CD4-positive, alpha-beta T cell treated with Interleukin-10 for 1 hour (primary cell): ENCODE measurements around the gene SIRT6.
A peak's percentile ranks its signal among the peaks of the same experiment; 100 is the strongest.
"Not testable (repeated sequence)": the region's sequence is repeated elsewhere in the genome, so short reads cannot be mapped to it uniquely, and the experiment has no call there.

ENCODE experiments used
- DNase-seq: peaks from one replicate; pipeline ENCODE4 v3.0.0-alpha.2; 2020

Gene SIRT6

DNA sequence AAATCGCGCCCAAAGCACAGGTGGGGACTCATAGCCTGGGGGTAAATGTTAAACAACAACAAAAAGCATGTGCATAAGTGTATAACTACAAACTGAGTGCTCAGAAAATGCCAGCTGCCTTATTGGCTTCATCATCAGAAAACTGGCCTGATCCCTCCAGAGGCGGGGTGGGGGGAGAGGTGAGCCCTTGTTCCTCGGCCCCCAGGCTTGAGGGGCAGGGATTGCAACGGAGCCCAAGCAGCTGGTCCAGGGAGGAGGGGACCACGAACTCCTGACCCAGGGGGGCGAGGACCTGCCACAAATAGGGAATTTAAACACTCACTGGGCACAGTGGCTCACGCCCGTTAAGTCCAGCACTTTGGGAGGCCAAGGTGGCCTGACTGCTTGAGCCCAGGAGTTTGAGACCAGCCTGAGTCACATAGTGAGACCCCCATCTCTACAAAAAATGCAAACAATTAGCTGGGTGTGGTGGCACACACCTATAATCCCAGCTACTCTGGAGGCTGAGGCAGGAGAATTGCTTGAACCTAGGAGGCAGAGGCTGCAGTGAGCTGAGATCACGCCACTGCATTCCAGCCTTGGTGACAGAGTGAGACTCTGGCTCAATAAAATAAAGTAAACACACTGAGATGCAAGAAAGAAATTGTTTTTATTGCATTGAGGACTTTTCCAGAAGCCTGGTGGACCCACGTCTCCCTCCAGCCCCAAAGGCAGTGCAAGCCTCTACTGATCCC, 8.7 kb downstream of the SIRT6 start:
- no peak for DNase-seq

DNA sequence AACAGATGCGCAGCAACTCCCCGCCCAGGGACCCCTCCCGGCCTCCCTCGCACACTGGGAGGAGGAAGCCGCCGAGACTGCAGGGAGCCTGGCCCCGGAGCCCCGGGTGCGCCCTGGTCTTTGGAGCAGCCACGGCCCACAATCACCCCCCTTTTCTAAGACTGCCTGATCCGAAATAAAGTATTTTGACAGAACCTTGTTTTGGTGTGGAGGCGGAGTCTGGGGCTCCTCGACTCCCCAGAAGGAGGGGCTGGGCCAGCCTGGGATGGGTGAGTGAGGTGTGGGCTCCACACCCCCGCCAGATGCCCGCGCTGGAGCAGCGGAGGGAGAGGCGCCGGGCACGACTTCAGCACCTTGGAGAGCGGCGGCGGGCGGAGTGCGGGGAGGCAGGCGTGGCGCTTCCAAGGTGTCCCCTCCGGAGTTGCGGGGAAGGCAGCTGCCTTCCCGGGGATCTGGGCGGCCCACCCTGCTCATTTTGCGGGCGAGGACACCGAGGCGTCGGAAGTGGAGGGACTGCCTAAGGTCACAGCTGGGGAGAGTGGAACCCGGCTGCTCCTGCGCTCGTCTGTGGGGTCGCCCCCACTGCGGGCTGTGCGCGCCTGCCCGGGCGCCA, 9.4 kb downstream of the SIRT6 start:
- peak; percentile 64 for DNase-seq

DNA sequence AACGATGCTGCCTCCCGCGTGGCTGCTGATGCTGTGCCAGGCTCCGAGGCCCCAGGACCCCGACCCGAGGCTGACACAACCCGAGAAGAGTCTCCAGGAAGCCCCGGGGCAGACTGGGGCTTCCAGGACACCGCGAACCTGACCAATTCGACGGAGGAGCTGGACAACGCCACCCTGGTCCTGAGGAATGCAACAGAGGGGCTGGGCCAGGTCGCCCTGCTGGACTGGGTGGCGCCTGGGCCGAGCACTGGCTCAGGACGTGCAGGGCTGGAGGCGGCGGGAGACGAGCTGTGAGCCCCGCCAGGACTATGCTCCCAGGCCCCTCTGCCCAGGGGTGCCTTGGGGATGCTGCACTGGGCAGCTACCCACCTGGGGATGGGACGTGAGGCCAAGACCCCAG, 10.7 kb downstream of the SIRT6 start:
- no peak for DNase-seq

DNA sequence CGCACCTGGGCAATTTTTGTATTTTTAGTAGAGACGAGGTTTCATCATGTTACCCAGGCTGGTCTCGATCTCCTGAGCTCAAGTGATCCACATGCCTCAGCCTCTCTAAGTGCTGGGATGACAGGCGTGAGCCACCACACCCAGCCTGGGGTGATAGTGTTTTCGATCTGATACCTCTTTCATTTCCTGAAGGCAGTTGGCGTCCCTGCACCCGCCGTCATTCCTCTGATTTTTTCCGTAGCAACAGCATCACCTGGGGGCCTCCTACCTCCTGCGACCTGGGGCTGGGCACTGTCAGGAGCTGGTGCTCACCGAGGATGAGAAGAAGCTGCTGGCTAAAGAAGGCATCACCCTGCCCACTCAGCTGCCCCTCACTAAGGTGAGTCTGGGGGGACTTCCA, 18.1 kb downstream of the SIRT6 start:
- DNase-seq, result no peak

DNA sequence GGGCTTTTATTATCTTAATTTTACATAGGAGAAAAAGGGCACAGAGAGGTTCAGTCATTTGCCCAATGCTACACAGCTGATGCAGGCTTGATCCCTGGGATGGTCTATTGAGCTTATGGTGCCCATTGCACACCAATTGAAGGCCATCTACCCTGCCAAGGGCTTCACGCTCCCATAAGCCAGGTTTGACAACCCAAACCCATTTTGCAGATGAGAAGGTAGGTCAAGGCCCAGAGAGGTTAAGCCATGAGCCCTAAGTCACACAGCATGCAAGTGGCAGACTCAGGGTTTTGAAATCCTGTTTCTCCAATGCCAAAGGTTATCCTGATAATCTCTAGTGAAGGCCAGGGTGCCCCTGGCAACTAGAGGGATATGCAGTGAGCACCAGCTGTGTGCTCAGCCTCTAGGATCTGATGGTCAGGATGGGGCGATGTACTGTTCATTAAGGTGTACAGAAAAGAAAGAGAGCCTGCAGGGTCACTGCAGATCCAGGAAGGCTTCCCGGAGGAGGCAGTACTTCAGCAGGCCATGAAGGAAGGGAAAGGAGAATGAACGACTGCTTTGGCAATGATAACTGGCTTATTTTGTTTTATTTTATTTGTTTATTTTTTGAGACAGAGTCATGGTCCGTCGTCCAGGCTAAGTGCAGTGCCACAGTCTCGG, 20.8 kb downstream of the SIRT6 start:
- no peak for DNase-seq

DNA sequence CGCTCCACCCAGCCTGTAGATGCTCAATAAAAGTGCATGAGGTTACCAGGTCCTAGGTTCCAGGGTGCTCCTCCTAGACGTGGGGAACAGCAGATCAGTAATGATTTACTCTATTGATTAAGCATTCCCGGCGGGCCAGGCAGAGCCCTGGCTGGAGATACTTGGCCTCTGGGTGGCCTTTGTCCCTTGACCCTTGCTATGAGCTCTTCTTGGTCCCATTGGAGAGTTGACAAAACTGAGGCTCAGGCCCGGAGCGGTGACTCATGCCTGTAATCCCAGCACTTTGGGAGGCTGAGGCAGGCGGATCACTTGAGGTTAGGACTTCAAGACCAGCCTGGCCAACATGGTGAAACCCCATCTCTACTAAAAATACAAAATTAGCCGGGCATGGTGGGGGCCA, 24.4 kb downstream of the SIRT6 start:
- DNase-seq, result not testable (repeated sequence)

DNA sequence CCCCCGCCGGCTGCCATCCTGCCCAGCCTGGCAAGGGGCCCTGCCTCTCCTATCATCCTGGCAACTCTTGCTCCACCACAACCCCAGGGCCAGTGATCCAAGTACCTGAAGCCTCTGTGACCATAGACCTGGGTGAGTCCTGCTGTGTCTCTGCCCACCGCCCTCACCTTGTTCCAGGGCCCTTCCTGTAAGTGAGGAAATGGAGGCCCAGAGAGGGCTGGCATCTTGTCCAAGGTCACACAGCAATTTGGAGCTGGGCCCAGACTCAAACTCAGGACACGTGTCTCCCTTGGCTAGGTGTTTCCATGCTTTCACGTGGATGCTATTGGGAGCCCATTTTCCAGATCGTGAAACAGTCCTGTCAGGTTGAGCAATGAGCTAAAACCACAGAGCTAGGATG, 25.2 kb downstream of the SIRT6 start:
- DNase-seq, result no peak

DNA sequence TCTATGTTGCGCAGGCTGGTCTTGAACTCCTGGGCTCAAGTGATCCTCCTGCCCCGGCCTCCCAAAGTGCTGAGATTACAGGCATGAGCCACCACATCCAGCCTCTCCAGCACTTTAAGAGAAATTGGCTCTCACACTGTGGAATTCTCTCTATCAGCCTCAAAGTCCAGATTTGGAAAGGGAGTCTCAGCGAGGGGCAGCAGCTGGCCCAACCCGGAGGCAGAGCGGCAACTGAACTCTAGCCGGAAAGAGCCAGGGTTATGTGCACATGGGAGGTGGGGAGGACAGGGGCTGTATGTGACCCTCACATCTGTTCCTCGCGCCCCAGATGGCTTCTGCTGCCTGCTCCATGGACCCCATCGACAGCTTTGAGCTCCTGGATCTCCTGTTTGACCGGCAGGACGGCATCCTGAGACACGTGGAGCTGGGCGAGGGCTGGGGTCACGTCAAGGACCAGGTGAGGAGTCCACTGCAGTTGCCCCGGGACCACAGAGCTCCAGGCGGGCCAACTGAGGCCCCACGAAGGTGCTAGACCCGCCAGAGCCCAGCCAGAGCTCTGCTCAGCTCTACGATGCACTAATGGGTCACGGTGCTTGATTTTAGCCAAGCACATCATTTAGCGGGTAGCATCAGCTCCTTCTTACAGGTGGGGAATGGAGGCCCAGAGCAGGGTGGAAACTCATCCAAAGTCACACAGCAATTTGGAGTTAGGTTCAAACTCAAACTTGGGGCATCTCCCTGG, 27.6 kb downstream of the SIRT6 start:
- no peak for DNase-seq

DNA sequence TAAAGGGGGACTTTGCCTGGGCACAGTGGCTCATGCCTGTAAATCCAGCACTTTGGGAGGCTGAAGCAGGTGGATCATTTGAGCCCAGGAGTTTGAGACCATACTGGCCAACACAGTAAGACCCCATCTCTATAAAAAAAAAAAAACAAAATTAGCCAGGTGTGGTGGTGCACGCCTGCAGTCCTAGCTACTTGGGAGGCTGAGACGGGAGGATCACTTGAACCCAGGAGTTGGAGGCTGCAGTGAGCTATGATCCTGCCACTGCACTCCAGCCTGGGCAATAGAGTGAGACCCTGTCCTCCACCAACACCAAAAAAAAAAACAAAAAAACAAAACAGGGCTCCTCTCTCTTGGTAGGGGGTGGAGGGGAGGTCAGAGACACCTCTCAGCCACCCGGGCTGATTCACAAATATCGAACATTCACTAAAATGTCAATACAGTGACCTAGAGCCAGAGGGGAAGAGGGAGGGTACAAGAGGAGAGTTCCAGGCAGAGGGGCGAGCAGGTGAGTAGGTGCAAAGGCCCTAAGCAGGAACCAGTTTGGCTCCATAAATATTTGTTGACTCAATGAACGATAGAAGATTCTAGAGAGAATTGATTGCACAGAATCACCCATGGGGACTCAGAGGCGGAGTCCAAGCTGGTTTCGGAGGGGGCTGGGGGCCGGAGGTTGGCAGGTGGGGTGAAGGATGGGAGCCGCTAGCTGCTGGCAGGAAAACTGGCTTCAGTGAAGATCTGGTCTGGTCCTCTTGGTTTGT, 29.9 kb downstream of the SIRT6 start:
- no peak for DNase-seq

DNA sequence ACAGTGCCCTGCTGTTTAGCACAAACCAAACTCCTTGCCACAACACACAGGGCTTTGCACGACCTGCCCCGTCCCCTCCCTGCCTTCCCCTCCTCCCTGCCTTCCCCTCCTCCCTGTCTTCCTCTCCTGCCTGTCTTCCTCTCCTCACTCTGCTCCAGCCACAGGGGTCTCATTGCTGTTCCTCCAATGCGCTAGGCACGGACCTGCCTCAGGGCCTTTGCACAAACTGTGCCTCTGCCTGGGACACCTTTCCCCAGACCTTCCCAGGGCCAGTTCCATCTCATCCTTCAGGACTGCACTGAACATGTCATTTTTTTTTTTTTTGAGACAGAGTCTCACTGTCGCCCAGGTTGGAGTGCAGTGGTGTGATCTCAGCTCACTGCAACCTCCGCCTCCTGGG, 30.7 kb downstream of the SIRT6 start:
- DNase-seq, result no peak

DNA sequence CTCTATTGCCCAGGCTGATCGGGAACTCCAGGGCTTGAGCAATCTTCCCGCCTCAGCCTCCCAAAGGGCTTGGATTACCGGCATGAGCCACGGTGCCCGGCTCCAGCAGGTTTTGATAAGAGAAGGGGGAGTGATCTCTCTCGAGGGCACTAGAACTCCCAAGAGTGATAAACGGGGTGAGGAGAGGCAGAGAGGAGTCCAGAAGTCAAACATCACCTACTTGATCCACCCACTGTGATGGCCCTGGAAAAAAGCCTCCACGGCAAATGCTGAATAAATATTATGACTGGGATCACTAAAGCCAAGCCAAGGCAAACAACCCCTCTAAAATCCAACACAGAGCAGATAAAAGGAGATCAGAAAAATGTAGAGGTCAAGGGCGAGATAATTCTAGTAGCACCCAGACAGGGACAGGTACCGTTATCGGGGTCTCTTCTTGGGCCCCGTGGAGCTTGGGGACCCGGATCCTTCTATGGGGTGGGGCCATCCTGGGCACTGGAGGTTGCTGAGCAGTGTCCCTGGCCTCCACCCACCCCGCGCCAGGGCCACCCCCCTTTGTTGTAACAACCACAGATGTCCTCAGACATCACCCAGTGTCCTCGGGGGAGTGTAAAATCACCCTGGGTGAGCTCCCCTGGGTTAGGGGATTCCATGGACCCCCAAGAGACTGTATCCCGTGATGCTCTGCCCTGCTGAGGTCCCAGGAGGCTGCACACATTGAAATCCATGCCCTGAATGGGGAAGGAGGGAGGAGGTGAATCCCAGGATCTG, 32.7 kb downstream of the SIRT6 start:
- DNase-seq, result no peak

DNA sequence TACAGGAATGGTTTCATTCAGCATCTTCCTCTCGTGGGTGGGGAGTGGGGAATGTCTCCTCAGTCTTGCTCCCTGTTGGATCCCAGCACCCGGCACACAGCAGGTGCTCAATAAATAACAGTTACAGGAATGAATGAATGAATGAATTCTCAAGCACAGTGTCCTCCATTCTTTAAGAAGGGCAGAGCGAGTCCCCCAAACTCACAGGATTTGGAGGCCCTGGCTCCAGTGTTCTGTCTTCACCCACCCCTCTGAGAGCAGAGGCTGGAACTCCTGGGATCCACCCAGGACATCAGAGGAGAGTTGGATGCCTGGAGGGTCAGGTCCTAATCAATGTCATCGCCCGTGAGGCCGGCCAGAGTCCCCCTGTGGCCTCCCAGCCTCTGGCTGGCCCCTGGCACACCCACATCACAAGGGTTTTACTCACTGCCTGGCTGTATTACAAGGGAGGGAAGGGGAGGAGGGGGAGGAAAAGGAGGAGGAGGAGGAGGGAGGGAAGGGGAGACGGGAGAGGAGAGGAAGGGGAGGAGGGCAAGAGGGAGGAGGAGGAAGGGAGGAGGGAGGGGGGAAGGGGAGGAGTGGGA, 37.6 kb downstream of the SIRT6 start:
- DNase-seq, result no peak

DNA sequence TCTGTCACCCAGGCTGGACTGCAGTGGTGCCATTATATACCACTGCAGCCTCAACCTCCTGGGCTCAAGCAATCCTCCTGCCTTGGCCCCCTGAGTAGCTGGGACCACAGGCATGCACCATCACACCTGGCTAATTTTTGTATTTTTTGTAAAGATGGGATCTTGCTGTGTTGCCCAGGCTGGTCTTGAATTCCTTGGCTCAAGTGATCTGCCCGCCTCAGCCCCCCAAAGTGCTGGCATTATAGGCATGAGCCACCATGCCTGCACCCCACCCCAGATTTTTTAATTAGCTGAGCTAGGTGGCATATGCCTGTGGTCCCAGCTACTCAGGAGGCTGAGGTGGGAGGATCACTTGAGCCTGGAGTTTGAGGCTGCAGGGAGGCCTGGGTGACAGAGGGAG, 39.4 kb downstream of the SIRT6 start:
- DNase-seq, result not testable (repeated sequence)

DNA sequence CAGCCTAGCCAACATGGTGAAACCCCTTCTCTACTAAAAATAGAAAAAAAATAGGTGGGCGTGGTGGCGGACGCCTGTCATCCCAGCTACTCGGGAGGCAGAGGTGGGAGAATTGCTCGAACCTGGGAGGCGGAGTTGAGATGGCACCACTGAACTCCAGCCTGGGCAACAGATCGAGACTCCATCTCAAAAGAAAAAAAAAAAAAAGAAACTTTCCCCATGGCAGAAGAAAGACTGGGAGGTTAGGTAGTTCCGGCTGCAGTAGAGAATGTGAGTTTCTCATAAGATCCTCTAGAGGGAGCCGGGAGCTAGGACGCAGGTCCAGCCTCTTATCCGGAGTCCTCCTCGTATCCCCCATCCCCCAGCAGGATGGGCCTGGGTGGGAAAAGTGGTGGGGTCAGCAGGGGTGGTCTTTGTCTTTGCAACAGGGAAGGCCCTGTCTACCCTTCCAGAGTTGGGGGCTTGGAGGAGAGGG, 42.1 kb downstream of the SIRT6 start:
- peak; percentile 47 for DNase-seq

DNA sequence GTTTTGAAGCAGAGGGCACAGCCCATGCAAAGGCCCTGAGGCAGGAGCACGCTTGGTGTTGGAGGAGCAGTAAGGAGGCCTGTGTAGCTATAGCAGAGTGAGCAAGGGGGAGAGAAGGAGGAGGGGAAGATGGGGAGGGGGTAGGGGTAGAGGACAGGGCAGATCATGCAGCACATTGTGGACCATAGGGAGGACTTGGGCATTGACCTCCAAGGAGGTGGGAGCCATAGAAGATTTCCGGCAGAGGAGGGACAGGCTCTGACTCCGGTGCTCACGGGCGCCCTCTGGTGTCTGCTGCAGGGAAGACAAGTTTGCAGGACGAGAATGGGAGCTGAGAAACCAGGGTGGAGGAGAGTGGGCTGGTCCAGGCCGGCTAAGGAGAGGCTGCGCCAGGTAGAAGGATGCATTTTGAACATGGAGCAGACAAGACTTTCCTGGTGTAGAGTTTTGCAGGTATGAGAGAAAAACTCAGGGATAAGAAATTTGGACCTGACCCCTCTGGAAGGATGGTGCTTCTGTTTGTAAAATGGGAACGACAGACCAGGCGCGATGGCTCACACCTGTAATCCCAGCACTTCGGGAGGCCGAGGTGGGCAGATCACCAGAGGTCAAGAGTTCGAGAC, 42.6 kb downstream of the SIRT6 start:
- peak; percentile 87 for DNase-seq

DNA sequence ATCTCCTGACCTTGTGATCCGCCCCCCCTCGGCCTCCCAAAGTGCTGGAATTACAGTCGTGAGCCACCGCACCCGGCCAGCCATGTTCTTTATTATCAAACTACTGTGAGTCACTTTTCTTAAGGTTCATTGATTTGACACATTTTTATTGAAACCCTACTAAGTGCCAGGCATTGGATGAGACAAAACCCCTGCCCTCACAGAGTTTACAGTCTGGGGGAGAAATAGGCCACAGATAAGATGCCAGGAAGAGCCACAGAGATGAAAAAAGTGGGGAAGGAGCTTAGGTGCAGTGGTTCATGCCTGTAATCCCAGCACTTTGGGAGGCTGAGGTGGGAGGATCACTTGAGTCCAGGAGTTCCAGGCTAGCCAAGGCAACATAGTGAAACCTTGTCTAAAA, 43.9 kb downstream of the SIRT6 start:
- no peak for DNase-seq

DNA sequence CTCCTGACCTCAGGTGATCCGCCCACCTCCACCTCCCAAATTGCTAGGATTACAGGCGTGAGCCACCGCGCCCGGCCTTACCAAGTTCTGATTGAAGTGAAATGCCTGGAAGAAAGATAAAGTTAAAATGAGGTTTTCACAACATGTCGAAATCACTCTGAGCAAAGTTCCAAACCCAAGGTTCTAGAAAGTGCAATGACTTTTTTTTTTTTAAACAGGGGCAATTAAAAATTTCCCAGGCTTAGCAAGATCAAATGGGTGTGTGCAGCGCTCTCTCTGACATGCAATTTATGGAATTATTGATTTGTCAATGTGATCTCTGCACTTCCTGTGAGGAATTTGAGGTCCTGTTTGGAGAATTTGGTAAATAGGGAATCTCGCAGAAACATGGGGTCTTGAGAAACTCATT, 45.7 kb downstream of the SIRT6 start:
- no peak for DNase-seq

DNA sequence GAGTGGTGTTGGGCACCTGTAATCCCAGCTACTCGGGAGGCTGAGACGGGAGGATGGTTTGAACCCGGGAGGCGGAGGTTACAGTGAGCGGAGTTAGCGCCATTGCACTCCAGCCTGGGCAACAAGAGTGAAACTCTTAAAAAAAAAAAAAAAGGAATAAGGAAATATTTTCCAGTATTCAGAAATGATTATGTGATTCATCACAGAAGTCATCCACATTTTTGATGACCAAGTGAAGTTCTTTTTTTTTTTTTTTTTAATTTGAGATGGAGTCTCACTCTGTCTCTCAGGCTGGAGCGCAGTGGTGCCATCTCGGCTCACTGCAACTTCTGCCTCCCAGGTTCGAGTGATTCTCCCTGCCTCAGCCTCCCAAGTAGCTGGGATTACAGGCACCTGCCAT, 47.0 kb downstream of the SIRT6 start:
- not testable (repeated sequence) for DNase-seq

DNA sequence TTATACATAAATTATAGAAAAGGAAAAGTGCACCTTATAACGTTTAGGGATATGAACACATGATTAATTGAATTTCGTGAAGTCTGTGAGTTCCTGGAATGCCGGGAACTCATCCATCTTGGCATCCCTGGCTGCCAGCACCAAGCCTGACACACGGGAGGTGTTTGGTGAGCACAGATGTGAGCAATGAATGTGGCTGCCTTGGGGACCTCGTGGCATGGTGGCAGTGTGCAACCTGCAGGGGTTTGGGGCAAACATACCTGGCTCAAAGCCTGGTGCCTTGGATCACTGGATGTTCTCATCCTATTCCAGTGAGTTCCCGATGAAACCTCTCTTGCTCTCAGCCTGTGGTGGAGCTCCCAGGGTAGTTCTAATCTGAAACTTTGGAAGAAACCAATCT, 48.0 kb downstream of the SIRT6 start:
- no peak for DNase-seq

DNA sequence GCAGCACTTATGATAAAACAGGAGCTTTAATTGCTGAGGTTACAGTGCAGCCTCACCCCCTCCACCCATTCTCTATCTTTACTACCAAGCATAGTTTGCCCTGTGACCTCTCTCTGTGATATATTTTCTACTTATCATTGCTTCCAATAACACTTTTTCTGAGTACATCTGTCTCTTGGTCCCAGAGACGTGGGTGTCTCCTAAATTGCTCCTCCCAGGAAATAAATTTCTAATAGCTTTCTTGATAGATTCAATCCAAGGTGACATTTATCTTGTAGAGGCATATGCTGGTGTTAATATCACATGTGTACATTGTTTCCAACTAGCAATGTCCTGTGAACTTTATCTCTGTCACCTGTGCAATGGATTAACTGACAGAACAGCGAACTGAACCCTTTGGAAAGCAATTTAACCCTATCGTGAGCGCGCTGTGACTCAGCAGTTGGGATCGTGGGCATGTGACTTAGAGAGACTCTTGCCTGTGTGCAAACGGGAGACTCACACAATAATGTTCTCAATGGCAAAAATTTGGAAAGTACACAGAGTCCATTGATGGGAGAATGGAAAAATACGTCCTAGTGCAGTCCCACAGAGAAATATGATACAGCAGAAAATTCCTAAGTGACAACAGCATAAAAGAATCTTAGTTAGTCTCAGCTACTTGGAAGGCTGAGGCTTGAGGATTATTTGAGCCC, 51.5 kb downstream of the SIRT6 start:
- no peak for DNase-seq
